ENCODE results near the gene TNPO1. TPM values are rescaled to one million over a fixed set of nuclear protein-coding genes. Genes with fewer than 3 reads are reported as not detected.

TNPO1 gene
- total RNA-seq, 1 experiment from 2014 or later: 163 TPM

GRCh38 chr5:72818866-72819534 lies 2.5 kb downstream of the TNPO1 start:
- peak; percentile 60 for DNase-seq (ENCODE audit: low spot score)

DNA sequence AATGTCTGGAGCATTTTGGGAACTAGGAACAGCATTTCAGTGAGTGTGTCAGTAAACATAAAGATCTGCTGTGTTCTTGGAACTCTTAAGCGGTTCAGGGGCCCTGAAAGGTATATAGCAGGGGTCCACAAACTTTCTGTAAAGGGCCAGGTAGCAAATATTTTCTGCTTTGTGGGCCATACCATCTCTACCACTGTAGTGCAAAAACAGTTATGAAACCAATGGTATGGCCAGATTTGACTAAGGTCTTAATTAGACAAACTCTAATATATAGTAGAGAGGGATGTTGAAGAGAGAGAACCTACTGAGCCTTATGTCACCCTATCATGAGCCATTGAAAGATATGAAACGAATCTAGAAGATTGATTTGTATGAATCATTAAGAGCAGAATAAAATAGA lies 5.3 kb downstream of the TNPO1 start:
- no peak for DNase-seq (ENCODE audit: low spot score)

DNA sequence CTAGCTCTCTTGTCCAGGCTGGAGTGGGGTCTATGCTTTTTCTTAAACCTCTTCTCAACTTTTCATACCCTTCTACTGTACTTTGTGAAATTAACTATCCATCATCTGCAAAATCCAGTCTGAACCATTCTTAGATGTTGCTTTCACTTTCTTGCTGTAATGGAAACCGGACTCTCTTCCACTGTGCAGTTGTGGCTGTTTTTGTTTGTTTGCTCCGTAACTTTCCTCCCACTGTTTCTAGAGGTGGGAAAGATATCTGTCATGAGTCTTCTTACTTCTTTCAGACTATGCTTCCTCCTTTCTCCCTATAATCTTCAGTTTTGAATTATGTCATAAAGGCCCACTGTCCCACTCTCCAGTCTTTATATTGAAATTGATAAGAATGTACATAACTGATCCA lies 6.5 kb downstream of the TNPO1 start:
- DNase-seq (ENCODE audit: low spot score): no peak

DNA sequence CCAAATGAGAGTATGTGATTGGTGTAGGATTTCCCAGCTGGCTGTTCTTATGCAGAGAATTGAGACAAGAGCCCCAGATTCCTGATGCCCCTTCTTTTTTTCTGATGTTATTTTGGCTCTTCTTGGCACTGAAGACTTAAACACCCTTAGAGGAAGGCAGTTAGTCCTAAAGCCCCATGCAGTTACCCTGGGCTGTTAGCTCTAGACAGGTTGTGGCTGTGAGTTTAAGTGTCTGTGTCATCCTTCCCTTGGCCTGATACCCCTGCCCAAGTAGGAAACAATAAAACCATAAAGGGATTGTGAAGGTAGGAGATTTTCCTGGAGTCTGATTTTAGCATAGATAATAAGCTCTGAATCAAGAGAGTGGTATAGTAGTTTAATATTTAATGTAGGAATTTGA lies 13.2 kb downstream of the TNPO1 start:
- no peak for DNase-seq (ENCODE audit: low spot score)

GRCh38 chr5:72830362-72830761 lies 13.9 kb downstream of the TNPO1 start:
- DNase-seq (ENCODE audit: low spot score): no peak

- DNase-seq (ENCODE audit: low spot score): no peak
These were observed 15.2 kb downstream of the TNPO1 start for GRCh38 chr5:72831685-72832084.

DNA sequence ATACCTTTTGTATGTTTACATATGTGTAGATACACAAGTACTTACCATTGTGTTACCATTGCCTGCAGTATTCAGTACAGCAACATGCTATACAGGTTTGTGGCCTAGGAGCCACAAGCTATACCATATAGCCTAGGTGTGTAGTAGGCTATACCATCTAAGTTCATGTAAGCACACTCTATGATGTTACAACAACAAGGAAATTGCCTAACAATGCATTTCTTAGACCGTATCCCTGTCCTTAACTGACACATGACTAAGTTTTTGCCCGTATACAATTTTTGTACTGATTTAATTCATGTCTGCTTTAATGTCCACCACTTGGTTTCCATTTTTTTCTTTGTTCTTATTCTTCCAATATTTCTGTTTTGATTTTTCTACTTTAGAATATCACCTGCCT lies 18.5 kb downstream of the TNPO1 start:
- no peak for DNase-seq (ENCODE audit: low spot score)

- DNase-seq (ENCODE audit: low spot score): no peak
These were observed 19.2 kb downstream of the TNPO1 start for GRCh38 chr5:72835633-72836032.

- no peak for DNase-seq (ENCODE audit: low spot score)
These were observed 20.3 kb downstream of the TNPO1 start for GRCh38 chr5:72836810-72837209.

- DNase-seq (ENCODE audit: low spot score): no peak
These were observed 21.1 kb downstream of the TNPO1 start for GRCh38 chr5:72837524-72838096.

DNA sequence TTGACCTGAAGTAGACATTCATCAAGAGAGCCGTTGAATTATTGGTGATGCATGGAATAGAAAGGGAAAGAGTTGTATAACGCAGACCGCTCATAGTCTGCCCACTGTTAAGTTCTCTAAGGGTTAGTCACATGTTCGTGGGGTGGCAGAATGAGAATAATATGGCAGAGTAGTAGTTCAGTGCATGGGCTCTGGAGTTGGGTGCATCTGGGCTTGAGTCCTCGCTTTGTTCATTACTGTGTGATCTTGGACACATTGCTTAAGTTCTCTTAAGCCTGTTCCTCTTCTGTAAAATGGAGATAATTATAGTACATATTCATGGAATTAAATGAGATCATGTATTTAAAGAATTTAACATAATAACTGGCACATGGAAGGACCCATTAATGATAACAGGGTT lies 23.6 kb downstream of the TNPO1 start:
- DNase-seq (ENCODE audit: low spot score): no peak

DNA sequence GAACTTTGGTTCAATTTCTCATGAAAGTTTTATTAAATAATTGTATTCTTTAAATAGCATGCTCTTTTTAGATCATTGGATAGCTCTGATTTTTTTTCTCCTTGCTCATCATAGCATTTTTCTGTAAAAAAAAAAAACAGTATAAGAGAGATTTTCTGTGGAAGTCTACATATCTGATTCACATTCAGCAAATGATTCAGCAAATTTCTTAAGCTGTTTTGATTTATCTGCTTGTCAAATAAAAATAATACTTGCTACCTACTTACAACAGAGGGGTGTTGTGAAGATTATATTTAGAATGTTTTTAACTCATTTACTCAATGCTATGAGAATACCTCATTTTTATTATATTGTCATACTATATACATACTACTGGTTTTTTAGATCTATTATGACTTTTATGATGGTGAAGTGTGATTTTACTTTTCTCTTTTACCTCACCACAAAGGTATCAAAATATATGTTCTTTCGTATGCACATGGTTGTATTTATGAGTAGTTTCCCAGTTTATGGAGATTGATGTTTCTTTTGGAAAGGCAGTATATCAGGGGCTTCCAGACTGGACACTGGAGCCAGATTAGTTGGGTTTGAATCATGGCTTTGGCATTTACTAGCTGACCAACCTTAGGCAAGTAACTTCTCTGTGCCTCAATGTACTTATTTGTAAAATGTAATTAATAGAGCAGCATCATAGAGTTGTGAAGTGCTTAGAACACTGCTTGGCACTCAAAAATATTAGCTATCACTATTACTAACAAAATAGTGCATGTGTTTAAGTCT lies 25.5 kb downstream of the TNPO1 start:
- no peak for DNase-seq (ENCODE audit: low spot score)

DNA sequence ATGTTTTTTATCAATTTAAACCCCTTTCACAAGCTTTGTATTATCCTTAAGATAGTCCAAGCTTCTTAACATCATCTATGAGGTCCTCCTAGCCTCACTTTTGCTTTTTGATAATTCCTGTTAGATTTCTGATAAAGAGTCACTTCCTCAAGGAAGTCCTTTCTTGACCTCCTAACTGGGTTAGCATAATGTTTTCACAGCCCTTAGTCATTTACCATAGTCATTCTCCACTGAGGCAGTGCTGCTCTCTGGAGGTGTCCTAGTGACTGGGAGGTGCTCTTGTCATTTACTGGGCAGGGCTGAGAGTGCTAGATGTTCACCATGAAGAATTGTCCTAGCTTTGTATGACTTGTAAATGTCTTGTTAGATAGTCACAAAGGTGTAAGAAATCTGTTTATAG lies 26.4 kb downstream of the TNPO1 start:
- DNase-seq (ENCODE audit: low spot score): peak; percentile 32

- DNase-seq (ENCODE audit: low spot score): no peak
These were observed 27.8 kb downstream of the TNPO1 start for GRCh38 chr5:72844218-72844603.

DNA sequence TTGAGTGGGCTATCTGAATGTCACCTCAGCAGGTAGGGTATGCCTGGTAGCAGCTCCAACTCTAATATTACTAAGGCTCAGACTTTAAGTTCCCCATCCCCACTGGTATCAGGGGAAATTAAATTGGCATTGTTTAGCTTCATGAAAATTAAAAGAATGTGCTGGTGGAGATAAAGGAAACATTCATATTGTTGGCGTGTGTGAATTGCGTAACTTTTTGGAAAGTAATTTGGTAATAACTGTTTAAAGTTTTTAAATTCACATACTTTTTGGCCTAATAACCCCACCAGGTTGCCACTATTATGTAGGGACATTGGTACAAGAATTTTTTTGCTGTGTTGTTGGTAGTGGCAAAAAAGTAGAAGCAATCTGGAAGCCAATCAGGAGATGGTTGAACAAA lies 29.4 kb downstream of the TNPO1 start:
- DNase-seq (ENCODE audit: low spot score): no peak

DNA sequence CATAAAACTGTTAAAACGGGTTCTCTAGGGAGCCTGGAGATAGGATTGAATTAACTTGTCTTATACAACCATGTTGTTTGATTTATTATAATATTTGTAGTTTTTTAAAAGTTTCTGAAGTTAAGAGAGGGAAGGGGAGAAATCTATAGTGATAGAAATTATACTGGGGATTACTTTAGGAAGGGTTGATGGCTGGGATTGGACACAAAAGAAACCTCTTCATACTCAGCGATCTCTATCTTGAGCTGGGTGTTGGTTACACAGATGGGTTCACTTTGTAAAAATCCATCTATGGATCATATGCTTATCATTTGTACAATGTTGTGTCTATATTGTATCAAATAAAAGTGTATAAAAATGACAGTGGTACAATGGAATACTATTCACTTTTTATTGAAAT lies 30.0 kb downstream of the TNPO1 start:
- DNase-seq (ENCODE audit: low spot score): no peak

GRCh38 chr5:72847439-72847838 lies 31.0 kb downstream of the TNPO1 start:
- DNase-seq (ENCODE audit: low spot score): no peak

DNA sequence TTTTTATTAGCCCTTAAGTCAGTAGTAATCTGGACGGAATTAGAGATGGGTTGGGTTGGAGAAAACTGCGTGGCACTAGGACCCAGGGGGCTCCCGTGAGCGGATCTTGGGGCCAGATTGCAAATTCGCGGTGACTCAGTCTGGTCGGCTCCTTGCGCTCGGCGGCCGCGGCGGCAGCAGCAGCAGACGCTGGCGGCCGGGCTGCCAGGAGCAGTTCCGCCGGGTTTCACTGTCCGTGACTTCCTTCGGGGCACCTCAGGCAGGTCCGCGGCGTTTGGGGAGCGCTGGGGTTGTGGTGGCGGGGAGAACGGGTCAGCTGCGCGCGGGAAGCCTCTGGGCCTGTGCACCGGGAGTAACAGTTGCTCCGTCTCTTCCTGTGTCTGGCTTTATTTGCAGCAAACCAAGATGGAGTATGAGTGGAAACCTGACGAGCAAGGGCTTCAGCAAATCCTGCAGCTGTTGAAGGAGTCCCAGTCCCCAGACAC lies 31.6 kb downstream of the TNPO1 start:
- peak; percentile 87 for DNase-seq (ENCODE audit: low spot score)

DNA sequence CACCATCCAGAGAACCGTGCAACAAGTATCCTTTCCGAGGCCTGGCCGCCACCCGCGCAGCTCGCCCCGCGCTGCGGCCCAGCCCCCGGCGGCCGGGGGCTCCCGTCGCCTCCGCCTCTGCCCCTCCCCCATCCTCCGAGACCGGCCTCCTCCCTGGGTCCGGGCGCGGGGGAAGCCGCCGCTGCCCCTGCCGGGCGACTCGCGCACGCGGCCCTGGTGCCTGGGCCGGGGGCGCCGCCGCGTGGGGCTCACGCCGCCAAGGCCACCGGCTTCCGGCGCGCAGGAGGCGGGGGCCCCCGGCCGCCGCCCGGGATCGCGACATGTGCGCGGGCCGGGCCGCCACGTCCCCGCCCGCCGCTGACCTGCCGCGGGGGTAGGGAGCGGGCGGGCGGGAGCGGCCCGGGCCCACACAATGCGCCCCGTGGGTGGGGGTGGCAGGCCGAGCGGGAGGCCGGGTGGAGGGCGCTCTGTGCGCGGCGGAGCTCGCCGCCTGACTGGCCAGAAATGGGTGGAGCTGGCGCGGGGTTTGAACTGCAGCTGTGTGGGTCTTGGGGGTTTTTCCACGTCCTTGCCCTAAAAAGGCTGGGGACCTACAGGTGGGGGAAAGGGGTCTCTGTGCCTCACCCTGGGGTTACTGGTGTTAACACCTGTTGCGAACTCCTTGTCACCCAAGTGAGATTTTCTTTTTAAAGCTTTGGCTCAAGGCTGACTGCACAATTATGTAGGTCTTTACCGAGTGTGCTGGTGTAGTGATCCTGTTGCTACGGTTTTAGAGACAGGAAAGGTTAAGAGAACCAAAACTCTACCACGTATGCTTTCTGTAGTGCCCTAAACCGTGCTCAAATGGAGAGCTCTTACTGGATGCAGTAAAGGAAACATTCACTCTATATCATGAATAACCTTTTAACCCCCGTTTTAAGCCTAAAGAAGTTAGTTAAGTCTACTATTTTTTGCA lies 32.3 kb downstream of the TNPO1 start:
- no peak for DNase-seq (ENCODE audit: low spot score)

- no peak for DNase-seq (ENCODE audit: low spot score)
These were observed 33.1 kb downstream of the TNPO1 start for GRCh38 chr5:72849546-72849945.

DNA sequence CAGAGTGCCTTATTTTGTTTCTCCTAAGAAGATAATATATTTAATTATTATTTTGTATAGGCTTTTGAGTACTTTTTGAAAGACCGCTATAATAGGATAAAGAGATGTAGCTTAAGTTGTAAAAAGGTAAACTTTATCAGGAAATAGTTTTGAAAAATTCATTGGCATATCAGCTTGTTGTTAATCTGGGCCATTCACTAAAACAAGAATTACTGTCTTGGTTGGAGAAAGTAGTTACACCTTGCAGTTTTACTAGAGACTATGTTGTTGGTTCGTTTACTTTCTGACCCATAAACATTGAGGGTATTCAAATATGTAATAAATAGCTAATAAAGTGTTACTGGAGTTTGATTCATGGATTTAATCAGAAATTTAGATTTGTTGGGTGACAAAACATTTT lies 33.7 kb downstream of the TNPO1 start:
- no peak for DNase-seq (ENCODE audit: low spot score)

DNA sequence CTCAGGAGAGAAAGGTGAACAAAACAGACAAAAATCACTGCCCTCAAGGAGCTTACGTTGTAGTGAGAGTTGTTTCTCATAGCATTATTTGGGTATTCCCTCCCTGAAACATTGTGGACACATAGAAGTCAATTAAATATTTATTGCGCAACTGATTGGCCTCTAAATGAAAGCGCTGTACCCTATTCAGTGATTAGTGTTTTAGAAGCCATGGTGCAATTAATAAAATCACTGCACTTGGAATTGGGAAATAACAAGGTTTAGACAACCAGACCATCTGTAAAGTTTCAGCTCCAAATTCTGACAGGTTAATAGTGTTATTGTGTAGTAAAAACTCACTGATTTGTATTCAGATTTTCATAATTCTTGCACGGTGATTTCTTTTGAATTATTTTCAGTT lies 35.9 kb downstream of the TNPO1 start:
- DNase-seq (ENCODE audit: low spot score): no peak

Measured in H4 (cell line).